Neuronal stem cell (in vitro differentiated cells): ENCODE measurements around the gene TMEM235. TPM values are rescaled to one million over a fixed set of nuclear protein-coding genes. Genes with fewer than 3 reads are reported as not detected.

Experiments used
- small RNA-seq: library from polyadenylated mRNA; stranded (forward); fragments of <200 nt; extraction: miRNeasy Mini kit (QIAGEN cat#:217004); gene quantifications from one replicate; pipeline ENCODE3, GENCODE V24; 2013; ENCODE audit not compliant: insufficient read depth

Gene TMEM235

Small RNA genes within 50 kb of the gene (small RNA-seq; reads per million reads assigned to genes)
- not detected for gene AC087645.1
